ENCODE results near the gene MTHFD1L. TPM values are rescaled to one million over a fixed set of nuclear protein-coding genes. Genes with fewer than 3 reads are reported as not detected.
"Not testable (repeated sequence)": the region's sequence is repeated elsewhere in the genome, so short reads cannot be mapped to it uniquely, and the experiment has no call there.

The MTHFD1L gene
- total RNA-seq (10 to 100 TPM; 29.5 to 35.3 TPM), polyA plus RNA-seq (ENCODE audit: insufficient read depth, low read depth, low replicate concordance) (23.4 TPM)
- long read RNA-seq, donor 1, partial matches to known transcripts: 17 of 18 reads
- long read RNA-seq, donor 1, other reads (novel, unspliced or antisense): 0 of 18 reads
- long read RNA-seq, donor 2, partial matches to known transcripts: 0 of 3 reads
- long read RNA-seq, donor 2, other reads (novel, unspliced or antisense): 0 of 3 reads

DNA sequence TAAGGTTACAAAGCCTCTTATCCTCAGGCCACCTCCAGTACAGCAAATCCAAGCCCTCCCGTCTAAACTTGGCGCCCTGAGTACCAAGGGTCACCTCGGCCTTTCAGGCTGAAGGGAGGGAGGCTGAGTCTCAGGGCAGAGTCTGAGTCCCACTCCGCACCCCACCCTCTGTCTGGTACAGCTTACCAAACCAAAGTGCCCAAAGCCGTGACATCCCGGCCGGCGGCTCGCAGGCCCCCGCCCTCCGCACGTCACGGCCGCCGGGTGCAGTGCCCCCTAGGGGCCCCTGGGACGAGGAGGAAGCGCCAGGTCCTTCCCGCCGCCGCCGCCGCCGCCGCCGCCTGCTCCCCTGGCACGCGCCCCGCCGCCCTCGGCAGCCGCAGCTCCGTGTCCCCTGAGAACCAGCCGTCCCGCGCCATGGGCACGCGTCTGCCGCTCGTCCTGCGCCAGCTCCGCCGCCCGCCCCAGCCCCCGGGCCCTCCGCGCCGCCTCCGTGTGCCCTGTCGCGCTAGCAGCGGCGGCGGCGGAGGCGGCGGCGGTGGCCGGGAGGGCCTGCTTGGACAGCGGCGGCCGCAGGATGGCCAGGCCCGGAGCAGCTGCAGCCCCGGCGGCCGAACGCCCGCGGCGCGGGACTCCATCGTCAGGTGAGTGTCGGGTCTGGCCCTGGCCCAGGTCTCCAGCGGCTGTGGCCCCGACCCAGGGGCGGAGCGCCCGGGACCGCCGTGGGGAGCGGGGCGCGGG lies at the start of gene MTHFD1L:
Gene MTHFD1L (plus strand): TSS at position 297 of the 741 bp plus-strand sequence. CDS start 121 bp downstream, at position 418.
- Histone ChIP-seq H3K9me3 (no peaks in the 10 kb centered on the region), H3K27ac (peak within 1 kb of the TSS; percentile 91 to 92), H3K36me3 (ENCODE audit: low read depth, missing control alignments) (no peaks in the 10 kb centered on the region), H3K27me3 (no peaks in the 10 kb centered on the region), H3K4me1 (peaks cover 21% of the 10 kb centered on the region), H3K4me3 (peak within 1 kb of the TSS; percentile 76 to 86)
- no peak for TF ChIP-seq POLR2A (IDR thresholded peaks at IDR 0.05)
- TF ChIP-seq, protein P1, sequence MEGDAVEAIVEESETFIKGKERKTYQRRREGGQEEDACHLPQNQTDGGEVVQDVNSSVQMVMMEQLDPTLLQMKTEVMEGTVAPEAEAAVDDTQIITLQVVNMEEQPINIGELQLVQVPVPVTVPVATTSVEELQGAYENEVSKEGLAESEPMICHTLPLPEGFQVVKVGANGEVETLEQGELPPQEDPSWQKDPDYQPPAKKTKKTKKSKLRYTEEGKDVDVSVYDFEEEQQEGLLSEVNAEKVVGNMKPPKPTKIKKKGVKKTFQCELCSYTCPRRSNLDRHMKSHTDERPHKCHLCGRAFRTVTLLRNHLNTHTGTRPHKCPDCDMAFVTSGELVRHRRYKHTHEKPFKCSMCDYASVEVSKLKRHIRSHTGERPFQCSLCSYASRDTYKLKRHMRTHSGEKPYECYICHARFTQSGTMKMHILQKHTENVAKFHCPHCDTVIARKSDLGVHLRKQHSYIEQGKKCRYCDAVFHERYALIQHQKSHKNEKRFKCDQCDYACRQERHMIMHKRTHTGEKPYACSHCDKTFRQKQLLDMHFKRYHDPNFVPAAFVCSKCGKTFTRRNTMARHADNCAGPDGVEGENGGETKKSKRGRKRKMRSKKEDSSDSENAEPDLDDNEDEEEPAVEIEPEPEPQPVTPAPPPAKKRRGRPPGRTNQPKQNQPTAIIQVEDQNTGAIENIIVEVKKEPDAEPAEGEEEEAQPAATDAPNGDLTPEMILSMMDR (IDR thresholded peaks at IDR 0.05): peak; percentile 45 to 51 (median 50)
- intact Hi-C loops (cut with DNase I; ENCODE audit: low total_unique reads): no loop called here
- peak; percentile 81 for DNase-seq
- WGBS, 2 donors: 0% methylated on average over 3 to 69 of the region's 82 CpGs

DNA sequence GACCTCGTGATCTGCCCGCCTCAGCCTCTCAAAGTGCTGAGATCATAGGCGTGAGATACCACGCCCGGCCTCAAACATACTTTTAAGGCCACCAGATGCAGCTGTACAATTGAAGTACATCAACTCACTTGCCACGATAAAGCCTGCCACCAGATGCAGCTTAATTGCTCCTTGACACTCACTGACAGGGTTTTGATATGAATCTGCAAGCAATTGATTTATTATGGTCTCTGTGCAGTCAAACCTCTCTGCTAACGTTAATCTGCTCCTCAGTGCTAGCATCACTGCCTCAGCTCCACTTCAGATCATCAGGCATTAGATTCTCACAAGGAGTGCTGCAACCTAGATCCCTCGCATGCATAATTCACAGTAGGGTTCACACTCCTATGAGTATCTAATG lies 48.9 kb upstream of the MTHFD1L start:
- H3K36me3 ChIP-seq (ENCODE audit: low read depth, missing control alignments); intact Hi-C loops (cut with DNase I; ENCODE audit: low total_unique reads); H3K27me3 ChIP-seq; DNase-seq; H3K27ac ChIP-seq; H3K4me1 ChIP-seq; H3K9me3 ChIP-seq; H3K4me3 ChIP-seq: not testable (repeated sequence)
- WGBS, 2 donors: 87 to 94% methylated on average over 7 to 8 of the region's 8 CpGs

DNA sequence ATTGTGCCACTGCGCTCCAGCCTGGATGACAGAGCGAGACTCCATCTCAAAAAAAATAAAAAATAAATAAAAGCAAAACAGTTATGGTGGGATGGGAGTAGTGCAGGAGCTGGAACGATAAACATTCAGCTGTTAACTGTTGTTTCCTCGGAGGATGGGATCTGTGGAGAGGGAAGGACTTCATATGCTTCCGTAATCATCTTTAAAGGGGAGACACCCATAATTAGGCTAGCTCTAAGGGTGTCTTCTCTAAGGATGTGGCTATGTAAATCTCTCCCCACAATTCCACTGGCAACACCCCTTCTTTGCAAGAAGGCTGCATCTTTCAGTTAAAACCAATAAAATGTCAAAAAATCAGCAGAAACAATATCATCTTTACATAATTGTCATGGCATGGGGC lies 42.6 kb upstream of the MTHFD1L start:
- WGBS, 2 donors: 81 to 95% methylated on average over 5 of the region's 5 CpGs
- no peaks in the 10 kb centered on the region for H3K36me3 ChIP-seq (ENCODE audit: low read depth, missing control alignments)
- no peaks in the 10 kb centered on the region for H3K27me3 ChIP-seq
- no peaks in the 10 kb centered on the region for H3K9me3 ChIP-seq
- intact Hi-C loops (cut with DNase I; ENCODE audit: low total_unique reads): no loop called here
- no peak overlapping the region for H3K27ac ChIP-seq
- TF ChIP-seq, protein P1 (IDR thresholded peaks at IDR 0.05): no peak
- no peak for TF ChIP-seq POLR2A (IDR thresholded peaks at IDR 0.05)
- H3K4me3 ChIP-seq: no peak overlapping the region
- no peak for DNase-seq
- no peaks in the 10 kb centered on the region for H3K4me1 ChIP-seq

DNA sequence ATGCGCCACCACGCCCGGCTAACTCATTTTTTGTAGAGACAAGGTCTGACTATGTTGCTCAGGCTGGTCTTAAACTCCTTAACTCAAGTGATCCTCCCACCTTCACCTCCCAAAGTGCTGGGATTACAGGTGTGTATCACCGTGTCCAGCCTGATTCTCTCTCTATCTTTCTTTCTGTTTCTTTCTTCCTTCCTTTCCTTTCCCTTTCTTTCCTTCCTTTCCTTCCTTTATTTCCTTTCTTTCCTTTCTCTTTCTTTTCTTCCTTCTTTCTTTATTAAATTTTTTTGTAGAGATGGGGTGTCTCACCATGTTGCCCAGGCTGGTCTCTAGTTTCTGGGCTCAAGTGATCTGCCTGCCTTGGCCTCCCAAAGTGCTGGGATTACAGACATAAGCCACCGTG lies 38.7 kb upstream of the MTHFD1L start:
- no peaks in the 10 kb centered on the region for H3K4me1 ChIP-seq
- DNase-seq: no peak
- H3K27me3 ChIP-seq: no peaks in the 10 kb centered on the region
- H3K4me3 ChIP-seq: no peak overlapping the region
- TF ChIP-seq POLR2A (IDR thresholded peaks at IDR 0.05): no peak
- TF ChIP-seq, protein P1 (IDR thresholded peaks at IDR 0.05): no peak
- WGBS, 2 donors: 88 to 92% methylated on average over 5 of the region's 5 CpGs
- no peaks in the 10 kb centered on the region for H3K9me3 ChIP-seq
- intact Hi-C loops (cut with DNase I; ENCODE audit: low total_unique reads): no loop called here
- H3K27ac ChIP-seq: no peak overlapping the region
- no peaks in the 10 kb centered on the region for H3K36me3 ChIP-seq (ENCODE audit: low read depth, missing control alignments)

DNA sequence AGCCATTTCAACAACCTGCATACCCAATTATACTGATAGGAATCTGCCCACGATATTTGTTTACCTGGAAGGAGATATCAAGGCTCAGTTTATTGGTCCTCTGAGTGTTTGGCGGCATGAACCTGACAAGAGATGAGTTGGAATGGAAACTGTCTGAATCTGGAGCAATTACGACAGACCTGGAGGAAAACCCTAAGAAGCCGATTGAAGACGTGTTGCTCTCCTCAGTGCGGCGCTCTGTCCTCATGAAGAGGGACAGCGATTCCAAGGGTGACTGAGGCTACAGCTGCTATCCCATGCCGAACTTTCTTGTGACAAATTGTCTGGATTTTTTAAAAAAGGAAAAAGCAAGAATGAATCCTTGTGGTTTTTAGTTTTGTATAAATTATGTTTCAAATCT lies 37.4 kb upstream of the MTHFD1L start:
- H3K4me1 ChIP-seq; H3K27ac ChIP-seq; H3K9me3 ChIP-seq; H3K4me3 ChIP-seq; H3K36me3 ChIP-seq (ENCODE audit: low read depth, missing control alignments); intact Hi-C loops (cut with DNase I; ENCODE audit: low total_unique reads); DNase-seq; H3K27me3 ChIP-seq: not testable (repeated sequence)
- WGBS, 2 donors: 89 to 91% methylated on average over 9 of the region's 9 CpGs
